GM21360 (cell line): ENCODE data around the gene MAST4.
A peak's percentile ranks its signal among the peaks of the same experiment; 100 is the strongest.
"Not testable (repeated sequence)": the region's sequence is repeated elsewhere in the genome, so short reads cannot be mapped to it uniquely, and the experiment has no call there.

ENCODE experiments used
- ATAC-seq: cut with Tn5 transposase; IDR thresholded peaks from one replicate; pipeline ENCODE4 v1.9.1; 2021; ENCODE audit warnings: mild to moderate bottlenecking, moderate library complexity; ENCODE audit not compliant: unreplicated experiment

The MAST4 gene

GRCh38 chr5:66694036-66694435, 97.8 kb downstream of the MAST4 start:
- no peak for ATAC-seq

GRCh38 chr5:66695840-66696239, 99.6 kb downstream of the MAST4 start:
- not testable (repeated sequence) for ATAC-seq

- ATAC-seq, result no peak
Observed at GRCh38 chr5:66697796-66698564, 101.8 kb downstream of the MAST4 start.

GRCh38 chr5:66701244-66701643, 105.1 kb downstream of the MAST4 start:
- ATAC-seq, result peak; percentile 63

GRCh38 chr5:66702426-66702825, 106.2 kb downstream of the MAST4 start:
- no peak for ATAC-seq

GRCh38 chr5:66704790-66705425, 108.7 kb downstream of the MAST4 start:
- ATAC-seq, result no peak

- no peak for ATAC-seq
Observed at GRCh38 chr5:66708368-66708767, 112.2 kb downstream of the MAST4 start.

- ATAC-seq, result no peak
Observed at GRCh38 chr5:66710557-66711088, 114.4 kb downstream of the MAST4 start.

GRCh38 chr5:66713998-66714397, 117.8 kb downstream of the MAST4 start:
- ATAC-seq, result peak; percentile 59

GRCh38 chr5:66717455-66718373, 121.5 kb downstream of the MAST4 start:
- no peak for ATAC-seq

- ATAC-seq, result no peak
Observed at GRCh38 chr5:66718374-66719002, 122.3 kb downstream of the MAST4 start.

GRCh38 chr5:66720780-66721179, 124.6 kb downstream of the MAST4 start:
- ATAC-seq, result no peak

- no peak for ATAC-seq
Observed at GRCh38 chr5:66722686-66723085, 126.5 kb downstream of the MAST4 start.

GRCh38 chr5:66724349-66725139, 128.4 kb downstream of the MAST4 start:
- no peak for ATAC-seq

GRCh38 chr5:66727630-66728029, 131.4 kb downstream of the MAST4 start:
- no peak for ATAC-seq

- no peak for ATAC-seq
Observed at GRCh38 chr5:66728049-66728448, 131.9 kb downstream of the MAST4 start.

GRCh38 chr5:66737096-66737495, 140.9 kb downstream of the MAST4 start:
- ATAC-seq, result no peak

GRCh38 chr5:66738136-66738535, 141.9 kb downstream of the MAST4 start:
- ATAC-seq, result no peak

GRCh38 chr5:66739021-66739420, 142.8 kb downstream of the MAST4 start:
- no peak for ATAC-seq

GRCh38 chr5:66739951-66740350, 143.8 kb downstream of the MAST4 start:
- ATAC-seq, result no peak
